A172 (cell line): ENCODE results near the gene VENTX. TPM values are rescaled to one million over a fixed set of nuclear protein-coding genes. Genes with fewer than 3 reads are reported as not detected.

ENCODE experiments used
- DNase-seq: peaks from one replicate; pipeline ENCODE4 v3.0.0-alpha.2; 2015; ENCODE audit warnings: low spot score
- total RNA-seq: library from RNA; depleted of rRNA; stranded (reverse); fragments of >200 nt; shearing (Covaris generic); gene quantifications from 2 replicates; pipeline ENCODE4 v1.2.3, GENCODE V29; 2014

VENTX gene
- total RNA-seq, 1 experiment from 2014 or later, result not detected

- DNase-seq, result no peak
Observed at GRCh38 chr10:133201948-133202725, 35.5 kb upstream of the VENTX start.

- no peak for DNase-seq
Observed at GRCh38 chr10:133202778-133203651, 34.6 kb upstream of the VENTX start.

GRCh38 chr10:133203652-133204195, 33.9 kb upstream of the VENTX start:
- no peak for DNase-seq

GRCh38 chr10:133204226-133205015, 33.2 kb upstream of the VENTX start:
- DNase-seq, result no peak

- no peak for DNase-seq
Observed at GRCh38 chr10:133205146-133205545, 32.5 kb upstream of the VENTX start.

- DNase-seq, result no peak
Observed at GRCh38 chr10:133206356-133207040, 31.2 kb upstream of the VENTX start.

GRCh38 chr10:133207041-133207600, 30.5 kb upstream of the VENTX start:
- DNase-seq, result no peak

GRCh38 chr10:133207627-133208026, 30.0 kb upstream of the VENTX start:
- DNase-seq, result no peak

- no peak for DNase-seq
Observed at GRCh38 chr10:133208466-133208865, 29.2 kb upstream of the VENTX start.

GRCh38 chr10:133209117-133209516, 28.5 kb upstream of the VENTX start:
- DNase-seq, result no peak

GRCh38 chr10:133209641-133210040, 28.0 kb upstream of the VENTX start:
- DNase-seq, result no peak

GRCh38 chr10:133210398-133211140, 27.1 kb upstream of the VENTX start:
- DNase-seq, result no peak

GRCh38 chr10:133211141-133211830, 26.4 kb upstream of the VENTX start:
- DNase-seq, result no peak

- DNase-seq, result no peak
Observed at GRCh38 chr10:133211959-133212852, 25.4 kb upstream of the VENTX start.

GRCh38 chr10:133212853-133213494, 24.7 kb upstream of the VENTX start:
- no peak for DNase-seq

- DNase-seq, result no peak
Observed at GRCh38 chr10:133213641-133214467, 23.8 kb upstream of the VENTX start.
